Measurements from ENCODE around the gene ADGRG7.
"Not testable (repeated sequence)": the region's sequence is repeated elsewhere in the genome, so short reads cannot be mapped to it uniquely, and the experiment has no call there.

ADGRG7 gene

GRCh38 chr3:100609305-100609704 lies at the start of gene ADGRG7:
ADGRG7 (plus strand) TSS chr3:100609601; CDS start chr3:100609857, 256 bp downstream.
- no peak for DNase-seq

GRCh38 chr3:100560426-100560825 lies 49.0 kb upstream of the ADGRG7 start:
- no peak for DNase-seq

DNA sequence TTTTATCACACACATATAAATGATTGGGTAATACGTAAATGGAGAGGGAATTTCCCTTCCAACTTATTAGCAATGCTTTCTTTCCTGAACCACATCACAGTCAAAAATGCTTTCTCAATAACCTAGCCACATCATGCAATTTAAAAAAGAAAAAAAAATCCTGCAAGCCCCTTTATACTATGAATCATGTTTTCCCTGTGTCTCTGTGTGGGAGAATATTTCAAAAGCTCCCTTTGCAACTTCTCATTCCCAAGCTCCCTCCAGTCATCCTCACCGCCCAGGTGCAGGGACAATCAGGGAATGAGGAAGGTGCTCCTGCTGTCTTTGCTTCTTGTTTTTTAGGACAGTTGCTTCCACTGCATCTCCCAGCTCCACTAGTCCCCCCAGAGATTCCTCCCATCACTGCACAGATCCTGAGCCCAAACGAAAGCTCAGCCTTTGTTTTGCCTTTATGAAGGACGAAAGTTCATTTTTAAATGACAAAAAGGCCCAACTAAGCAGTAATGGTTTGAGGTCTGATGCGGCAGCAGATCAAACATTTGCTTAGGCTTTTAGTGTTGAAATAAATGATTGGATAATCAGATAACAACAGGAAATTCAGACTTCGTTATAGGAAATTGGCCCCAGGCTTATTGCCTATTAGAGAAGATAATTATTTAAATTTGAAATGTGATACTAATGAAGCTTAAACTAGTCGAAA lies 47.8 kb upstream of the ADGRG7 start:
- DNase-seq = peak; percentile 51

GRCh38 chr3:100562224-100562857 lies 47.1 kb upstream of the ADGRG7 start:
- no peak for DNase-seq

- DNase-seq = peak; percentile 71
Measured at GRCh38 chr3:100563228-100563627, 46.2 kb upstream of the ADGRG7 start.

DNA sequence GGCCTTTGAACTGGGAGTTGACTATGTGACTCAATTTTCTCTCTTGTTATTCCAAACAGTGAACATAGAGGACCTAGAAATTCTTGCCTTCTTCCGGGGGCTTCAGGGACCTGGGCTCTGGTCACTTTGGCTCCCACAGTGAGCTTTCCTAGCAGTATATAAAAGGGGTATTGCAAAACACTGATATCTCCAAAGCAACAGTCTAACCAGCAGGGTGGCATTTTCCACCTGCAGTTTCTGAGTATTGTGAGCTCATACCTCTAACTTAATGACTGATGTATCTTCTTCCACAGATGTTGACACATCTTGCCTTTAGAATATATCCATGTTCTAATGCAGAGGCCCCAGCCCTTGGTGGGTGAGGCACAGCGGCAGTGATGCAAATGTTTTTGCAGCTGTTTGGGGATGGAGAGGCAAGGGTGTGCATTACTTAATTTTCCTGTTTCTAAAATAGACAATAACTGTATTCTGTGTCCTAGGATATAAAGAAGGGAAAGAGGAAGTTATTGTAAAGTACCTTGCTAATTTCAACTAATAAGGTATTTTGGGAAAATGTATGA lies 45.7 kb upstream of the ADGRG7 start:
- DNase-seq = no peak

GRCh38 chr3:100570811-100571210 lies 38.6 kb upstream of the ADGRG7 start:
- DNase-seq = no peak

GRCh38 chr3:100574536-100574935 lies 34.9 kb upstream of the ADGRG7 start:
- DNase-seq = no peak

GRCh38 chr3:100575704-100576103 lies 33.7 kb upstream of the ADGRG7 start:
- DNase-seq = no peak

GRCh38 chr3:100577382-100578008 lies 31.9 kb upstream of the ADGRG7 start:
- no peak for DNase-seq

GRCh38 chr3:100578646-100579045 lies 30.8 kb upstream of the ADGRG7 start:
- DNase-seq = no peak

DNA sequence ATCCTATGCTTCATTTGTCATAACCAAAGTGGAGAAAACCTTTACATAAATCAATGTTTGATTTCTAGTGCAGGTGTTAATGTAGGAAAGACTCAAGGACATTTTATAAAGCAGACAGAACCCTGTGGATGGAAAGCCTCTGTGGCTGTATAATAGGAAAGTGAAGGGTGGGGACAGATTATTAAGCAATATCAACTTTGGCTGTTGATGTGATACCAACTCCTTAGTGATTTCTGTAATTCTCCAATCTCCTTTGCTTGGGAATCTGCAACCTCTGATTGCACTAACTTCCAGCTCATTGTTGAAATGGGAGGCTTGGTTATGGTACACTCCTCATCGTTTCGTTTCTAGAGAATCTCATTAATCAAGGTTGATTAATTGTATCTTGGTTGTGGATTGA lies 29.3 kb upstream of the ADGRG7 start:
- no peak for DNase-seq

DNA sequence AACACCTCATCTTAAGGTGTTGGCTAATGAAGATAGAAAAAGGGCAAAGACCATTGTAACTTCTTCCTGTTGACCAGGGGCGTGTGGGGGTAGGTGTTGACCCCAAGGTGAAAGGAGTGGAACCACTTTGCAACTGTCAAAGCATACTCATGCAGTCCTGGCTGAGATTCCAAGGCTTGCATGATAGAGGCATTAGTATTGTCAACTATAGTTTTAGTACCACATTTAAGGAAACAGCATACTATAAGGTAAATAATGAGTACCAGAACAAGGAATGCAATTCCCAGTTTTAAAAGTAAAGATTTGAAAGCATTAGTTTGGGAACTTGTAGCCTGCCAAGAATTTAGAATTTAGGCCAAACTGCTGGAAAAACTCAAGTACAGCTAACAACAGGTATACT lies 27.8 kb upstream of the ADGRG7 start:
- DNase-seq = no peak

DNA sequence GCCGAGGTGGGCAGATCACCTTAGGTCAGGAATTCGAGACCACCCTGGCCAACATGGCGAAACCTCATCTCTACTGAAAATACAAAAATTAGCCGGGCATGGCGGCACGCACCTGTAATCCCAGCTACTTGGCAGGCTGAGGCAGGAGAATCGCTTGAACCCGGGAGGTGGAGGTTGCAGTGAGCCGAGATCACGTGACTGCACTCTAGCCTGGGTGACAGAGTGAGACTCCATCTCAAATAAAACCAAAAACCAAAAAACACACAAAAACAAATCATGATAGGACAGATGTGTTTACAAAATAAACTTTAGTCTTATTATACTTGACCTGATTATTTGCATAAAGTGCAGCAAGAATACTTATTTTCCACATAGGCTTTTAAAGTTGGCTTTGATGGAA lies 27.2 kb upstream of the ADGRG7 start:
- DNase-seq = not testable (repeated sequence)

- no peak for DNase-seq
Measured at GRCh38 chr3:100584101-100584660, 25.2 kb upstream of the ADGRG7 start.

DNA sequence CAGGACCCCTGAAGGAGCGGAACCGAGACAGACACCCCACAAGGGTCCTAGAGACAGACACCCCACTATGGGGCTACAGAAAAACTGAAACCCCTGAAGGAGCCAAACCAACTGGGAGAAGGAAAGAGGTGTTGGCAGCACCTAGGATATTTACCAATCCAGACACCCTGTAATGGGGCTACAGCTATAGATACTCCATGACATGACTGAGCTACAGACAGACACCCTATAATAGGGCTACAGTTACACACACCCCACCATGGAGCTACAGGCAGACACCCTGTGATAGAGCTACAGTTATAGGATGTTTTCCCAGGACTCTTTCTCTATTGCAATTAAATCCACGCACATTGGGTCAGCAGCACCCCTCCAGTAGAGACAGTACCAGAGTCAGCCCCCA lies 22.6 kb upstream of the ADGRG7 start:
- DNase-seq = no peak

- DNase-seq = no peak
Measured at GRCh38 chr3:100588251-100588650, 21.1 kb upstream of the ADGRG7 start.

- peak; percentile 38 for DNase-seq
Measured at GRCh38 chr3:100590114-100590839, 19.1 kb upstream of the ADGRG7 start.

- DNase-seq = no peak
Measured at GRCh38 chr3:100590840-100591147, 18.6 kb upstream of the ADGRG7 start.

GRCh38 chr3:100591411-100591810 lies 18.0 kb upstream of the ADGRG7 start:
- DNase-seq = no peak

GRCh38 chr3:100600181-100601042 lies 9.0 kb upstream of the ADGRG7 start:
- peak; percentile 65 for DNase-seq

Measured in NCI-H226 (cell line).